ENCODE data around the gene MYO16. TPM values are rescaled to one million over a fixed set of nuclear protein-coding genes. Genes with fewer than 3 reads are reported as not detected.

MYO16 gene
- total RNA-seq, 4 donors from 2014 or later = under 0.01 to 0.21 TPM; not detected in 2

- WGBS, 2 donors = 90 to 92% methylated on average over 4 of the region's 4 CpGs
- no peak for DNase-seq (ENCODE audit: low spot score in 2 of 2)
- Histone ChIP-seq H3K9me3 (no peaks in the 10 kb centered on the region), H3K27me3 (no peaks in the 10 kb centered on the region), H3K4me1 (no peaks in the 10 kb centered on the region), H3K27ac (no peak overlapping the region), H3K4me3 (no peak overlapping the region), H3K36me3 (no peaks in the 10 kb centered on the region)
- no peak for TF ChIP-seq CTCF (IDR thresholded peaks at IDR 0.05)
- TF ChIP-seq POLR2A (IDR thresholded peaks at IDR 0.05) = no peak
- TF ChIP-seq EP300 (IDR thresholded peaks at IDR 0.05) = no peak
Observed at GRCh38 chr13:108855737-108856387, 226.5 kb downstream of the MYO16 start.

DNA sequence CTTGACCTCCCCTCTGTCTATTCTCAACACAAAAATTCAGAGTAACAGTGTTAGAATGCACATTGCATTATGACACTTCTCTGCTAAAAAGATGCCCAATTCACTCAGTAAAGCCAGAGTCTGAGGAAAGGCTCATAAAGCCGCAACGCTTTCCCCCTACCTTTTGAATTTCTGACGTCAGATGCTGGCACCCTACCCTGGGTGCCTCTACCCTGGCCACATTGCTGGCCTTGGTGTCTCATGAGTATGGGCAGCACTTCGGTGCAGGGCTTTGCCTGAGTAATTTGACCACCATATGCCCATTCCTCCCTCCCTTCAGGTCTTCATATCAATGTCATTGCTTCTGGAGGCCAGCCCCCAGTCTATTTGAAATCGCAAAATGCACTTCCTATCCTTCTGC, 229.3 kb downstream of the MYO16 start:
- Histone ChIP-seq H3K4me3 (no peak overlapping the region), H3K27ac (no peak overlapping the region), H3K27me3 (no peaks in the 10 kb centered on the region), H3K36me3 (no peaks in the 10 kb centered on the region), H3K9me3 (no peaks in the 10 kb centered on the region), H3K4me1 (no peaks in the 10 kb centered on the region)
- 76% methylated on average over 5 of the region's 5 CpGs for WGBS, 2 donors
- TF ChIP-seq EP300 (IDR thresholded peaks at IDR 0.05) (no peak), CTCF (IDR thresholded peaks at IDR 0.05) (no peak), POLR2A (IDR thresholded peaks at IDR 0.05) (no peak)
- no peak for DNase-seq (ENCODE audit: low spot score in 2 of 2)

GRCh38 chr13:108859197-108860012, 230.0 kb downstream of the MYO16 start:
- DNase-seq (ENCODE audit: low spot score in 2 of 2) = no peak
- TF ChIP-seq EP300 (IDR thresholded peaks at IDR 0.05) = no peak
- TF ChIP-seq POLR2A (IDR thresholded peaks at IDR 0.05) = no peak
- TF ChIP-seq CTCF (IDR thresholded peaks at IDR 0.05) = no peak
- Histone ChIP-seq H3K4me3 (no peak overlapping the region), H3K4me1 (no peaks in the 10 kb centered on the region), H3K36me3 (no peaks in the 10 kb centered on the region), H3K9me3 (no peaks in the 10 kb centered on the region), H3K27ac (no peak overlapping the region), H3K27me3 (no peaks in the 10 kb centered on the region)
- 17 to 21% methylated on average over 8 of the region's 8 CpGs for WGBS, 2 donors

DNA sequence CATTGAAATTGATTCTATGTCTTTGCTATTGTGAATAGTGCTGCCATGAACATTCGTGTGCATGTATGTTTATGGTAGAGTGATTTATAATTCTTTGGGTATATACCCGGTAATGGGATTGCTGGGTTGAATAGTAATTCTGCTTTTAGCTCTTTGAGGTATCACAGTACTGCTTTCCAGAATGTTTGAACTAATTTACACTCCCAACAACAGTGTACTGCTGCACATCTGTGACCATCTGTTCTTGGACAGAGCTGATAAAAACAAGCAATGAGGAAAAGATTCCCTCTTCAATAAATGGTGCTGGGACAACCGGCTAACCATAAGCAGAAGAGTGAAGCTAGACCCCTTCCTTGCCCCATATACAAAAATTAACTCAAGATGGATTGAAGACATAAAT, 231.0 kb downstream of the MYO16 start:
- H3K27me3 ChIP-seq = no peaks in the 10 kb centered on the region
- no peak for DNase-seq (ENCODE audit: low spot score in 2 of 2)
- no peak overlapping the region for H3K27ac ChIP-seq
- H3K36me3 ChIP-seq = no peaks in the 10 kb centered on the region
- H3K4me1 ChIP-seq = no peaks in the 10 kb centered on the region
- 79 to 83% methylated on average over 3 of the region's 3 CpGs for WGBS, 2 donors
- no peaks in the 10 kb centered on the region for H3K9me3 ChIP-seq
- H3K4me3 ChIP-seq = no peak overlapping the region
- no peak for TF ChIP-seq EP300 (IDR thresholded peaks at IDR 0.05)
- TF ChIP-seq POLR2A (IDR thresholded peaks at IDR 0.05) = no peak
- no peak for TF ChIP-seq CTCF (IDR thresholded peaks at IDR 0.05)

- Histone ChIP-seq H3K9me3 (peaks cover 0 to 18% (median 0%) of the 10 kb centered on the region in 4 donors), H3K4me3 (no peak overlapping the region), H3K27me3 (no peaks in the 10 kb centered on the region), H3K27ac (no peak overlapping the region), H3K4me1 (no peaks in the 10 kb centered on the region), H3K36me3 (no peaks in the 10 kb centered on the region)
- 78 to 79% methylated on average over 2 of the region's 2 CpGs for WGBS, 2 donors
- TF ChIP-seq CTCF (IDR thresholded peaks at IDR 0.05) (no peak), EP300 (IDR thresholded peaks at IDR 0.05) (no peak), POLR2A (IDR thresholded peaks at IDR 0.05) (no peak)
- DNase-seq (ENCODE audit: low spot score in 2 of 2) = no peak
Observed at GRCh38 chr13:108877300-108877699, 247.9 kb downstream of the MYO16 start.

Measured in tibial nerve (tissue), 4 donors.